K562 (cell line): ENCODE results near the gene ASB18. TPM values are rescaled to one million over a fixed set of nuclear protein-coding genes. Genes with fewer than 3 reads are reported as not detected.

Experiments
- ATAC-seq: fragments of 200-7000 bp; cut with Tn5 transposase; 3 replicates; pipeline ENCODE4 v1.9.1; 2020; ENCODE audit warnings: moderate library complexity
- BruUV-seq: library from RNA; stranded (reverse); fragments of 400-500 nt; replicated peaks from 2 replicates; lab custom pipeline; 2021; lab: Mats Ljungman, UMichigan
- CTCF ChIA-PET: fragments of 300-600 bp; formaldehyde crosslinking; extraction: SDS; loops from one replicate; lab custom pipeline; 2021; ENCODE audit warnings: low intra/inter-chr PET ratio; lab: Yijun Ruan, JAX
- POLR2A ChIA-PET: fragments of 300-600, 350-650 bp; sonication (Branson Sonifier 250); formaldehyde crosslinking; extraction: SDS; loops from one replicate; lab custom pipeline; 2021; ENCODE audit warnings: antibody characterized with exemption, inconsistent platforms; lab: Yijun Ruan, JAX
- DNase-seq, 4 experiments: peaks; one replicate each; pipeline versions ENCODE4 v3.0.0 to v3.0.0-alpha.2; 2011 to 2018; ENCODE audit warnings: low spot score in 3 of 4, mixed read lengths in 3 of 4; ENCODE audit errors: extremely low read depth in 1 of 4
- FAIRE-seq: peaks from 2 replicates; lab custom pipeline; 2011; peaks lifted over from hg19 to GRCh38; lab: Jason Lieb, UNC
- H2AFZ ChIP-seq: 2 replicates; pipeline ENCODE4 v1.6.0; 2011; ENCODE audit warnings: low read depth, low read length, control low read depth, inconsistent platforms
- H3K27ac ChIP-seq: fragments of 200-600 bp; 3 replicates; pipeline ENCODE4 v1.8.0; 2011; ENCODE audit warnings: low read depth, mild to moderate bottlenecking, control low read depth, inconsistent platforms, low read length, moderate library complexity, mixed read lengths; ENCODE audit errors: extremely low read depth
- H3K27me3 ChIP-seq, 2 experiments: fragments of 300-600 bp in 1 of 2; 2 replicates in 1 of 2; 3 replicates in 1 of 2; pipeline versions ENCODE4 v1.6.0 to v1.8.0; 2011; ENCODE audit warnings: inconsistent platforms in 2 of 2, low read length in 2 of 2, mild to moderate bottlenecking in 1 of 2, mixed read lengths in 1 of 2, moderate library complexity in 1 of 2; ENCODE audit not compliant: control insufficient read depth in 2 of 2, insufficient read depth in 2 of 2
- H3K36me3 ChIP-seq: fragments of 300-600 bp; 3 replicates; pipeline ENCODE4 v1.8.0; 2011; ENCODE audit warnings: mild to moderate bottlenecking, low read length, inconsistent platforms; ENCODE audit not compliant: control insufficient read depth, insufficient read depth
- H3K4me1 ChIP-seq, 2 experiments: fragments of 200-600 bp in 1 of 2; replicated peaks in 1 of 2; 2 replicates in 1 of 2; 3 replicates in 1 of 2; pipeline versions ENCODE4 v1.5.1 to v1.8.0; 2011; ENCODE audit warnings: inconsistent platforms in 2 of 2, low read length in 2 of 2, mild to moderate bottlenecking in 1 of 2, mixed read lengths in 1 of 2, moderate library complexity in 1 of 2; ENCODE audit not compliant: control insufficient read depth in 2 of 2, insufficient read depth in 2 of 2
- H3K4me2 ChIP-seq: 2 replicates; pipeline ENCODE4 v1.6.1; 2011; ENCODE audit warnings: low read length, control low read depth, inconsistent platforms, mixed read lengths; ENCODE audit not compliant: insufficient read depth
- H3K4me3 ChIP-seq: fragments of 200-600 bp; sonication (generic), shearing (Covaris generic); 2 replicates; pipeline ENCODE4 v1.5.1; 2016; ENCODE audit warnings: control low read depth, inconsistent platforms
- H3K79me2 ChIP-seq: fragments of 200-600 bp; 3 replicates; pipeline ENCODE4 v1.8.0; 2011; ENCODE audit warnings: low read length, inconsistent platforms; ENCODE audit not compliant: control insufficient read depth, insufficient read depth
- H3K9ac ChIP-seq, 2 experiments: 2 replicates each; pipeline versions ENCODE4 v1.6.0 to v1.6.1; 2011; ENCODE audit warnings: low read depth in 2 of 2, low read length in 2 of 2, control low read depth in 1 of 2, inconsistent platforms in 1 of 2, mild to moderate bottlenecking in 1 of 2, mixed read lengths in 1 of 2; ENCODE audit not compliant: insufficient read depth in 1 of 2
- H3K9me1 ChIP-seq: one replicate; pipeline ENCODE4 v1.6.0; 2011; ENCODE audit warnings: inconsistent platforms, mild to moderate bottlenecking, low read length, moderate library complexity; ENCODE audit not compliant: control insufficient read depth, insufficient read depth
- H3K9me3 ChIP-seq: replicated peaks from 2 replicates; pipeline ENCODE4 v1.5.1; 2011; ENCODE audit warnings: low read depth, low read length, inconsistent platforms; ENCODE audit not compliant: control insufficient read depth, insufficient read depth
- H4K20me1 ChIP-seq: replicated peaks from 2 replicates; pipeline ENCODE4 v1.6.1; 2011; ENCODE audit warnings: low read length, inconsistent platforms, mixed read lengths; ENCODE audit not compliant: control insufficient read depth, insufficient read depth
- NFRKB ChIP-seq: fragments of 450-650 bp; IDR thresholded peaks from 2 replicates; pipeline ENCODE4 v1.6.1; 2016; ENCODE audit warnings: low read depth
- SIN3A ChIP-seq, 2 experiments: fragments of 150-350 bp in 1 of 2; IDR thresholded peaks; 2 replicates each; pipeline ENCODE4 v1.6.1; 2011 to 2016; ENCODE audit warnings: borderline replicate concordance in 2 of 2, low read depth in 2 of 2, low read length in 2 of 2, mild to moderate bottlenecking in 2 of 2, moderate library complexity in 2 of 2; ENCODE audit not compliant: control insufficient read depth in 1 of 2
- TCF15 ChIP-seq: fragments of 250-450 bp; sonication (Bioruptor Pico); IDR thresholded peaks from 2 replicates; pipeline ENCODE4 v1.8.0; 2022; ENCODE audit warnings: moderate library complexity, mild to moderate bottlenecking, inconsistent platforms
- WGBS: fragments of 100-300 bp; shearing (Covaris generic); methylation state at CpG from one replicate; pipeline ENCODE4 v1.1.6; 2016; ENCODE audit warnings: low coverage, mixed read lengths; ENCODE audit not compliant: insufficient coverage; ENCODE audit errors: missing lambda C conversion rate; 5-methylcytosine and 5-hydroxymethylcytosine counted together
- in situ Hi-C: fragments of 300-500 bp; cut with MboI; formaldehyde crosslinking; loops from 4 replicates; pipeline ENCODE4 v1.15.0; 2018; ENCODE audit warnings: inconsistent platforms, mixed read lengths
- intact Hi-C: fragments of 100-400 bp; cut with micrococcal nuclease; formaldehyde crosslinking; loops from 2 replicates; pipeline ENCODE4 v1.14.2; 2022
- polyA plus RNA-seq, 8 experiments: library from polyadenylated mRNA; depleted of rRNA in 4 of 8; stranded (reverse) in 5 of 8; unstranded in 3 of 8; fragments of >200 nt; fragmentation: Nextera tagmentation in 2 of 8; fragmentation: Illumina TruSeq in 1 of 8; extraction: Ambion mirVana in 2 of 8; extraction: Trizol in 1 of 8; gene quantifications; 2 replicates each; pipeline versions ENCODE4 v1.2.1 to v1.2.3, GENCODE V29; 2011 to 2014; ENCODE audit warnings: inconsistent platforms in 1 of 8, missing spikeins in 1 of 8
- total RNA-seq, 7 experiments: library from RNA; depleted of rRNA in 6 of 7; stranded (reverse); fragments of >200 nt in 6 of 7; fragmentation: Illumina TruSeq in 2 of 7; extraction: Trizol in 2 of 7; gene quantifications; 2 replicates each; pipeline versions ENCODE4 v1.2.1 to v1.2.3, GENCODE V29; 2011 to 2021; ENCODE audit warnings: low replicate concordance in 1 of 7

Gene ASB18
- total and polyA plus RNA-seq, 9 of the 15 experiments (the other 6 are each of a cell fraction or from before 2014, with no cell fraction given), result not detected

- Histone ChIP-seq H3K9ac (no peak overlapping the region), H3K9me1 (no peaks in the 10 kb centered on the region), H3K4me1 (peaks cover 0 to 7% of the 10 kb centered on the region in 2 experiments; a peak in 1 of 5 replicates), H3K27ac (no peak overlapping the region), H4K20me1 (no peaks in the 10 kb centered on the region), H3K4me2 (no peak overlapping the region), H2AFZ (no peak overlapping the region), H3K36me3 (no peaks in the 10 kb centered on the region), H3K9me3 (no peaks in the 10 kb centered on the region), H3K27me3 (peaks cover 3 to 40% of the 10 kb centered on the region in 2 experiments; a peak in 3 of 5 replicates), H3K4me3 (no peak overlapping the region), H3K79me2 (no peaks in the 10 kb centered on the region)
- no TSS peak for BruUV-seq
- intact Hi-C loops, result no loop called here
- FAIRE-seq (no peak), DNase-seq (no peak), ATAC-seq (no peak)
- WGBS, result 3% methylated on average over 6 of the region's 7 CpGs
- TF ChIP-seq NFRKB, result no peak
- TF ChIP-seq SIN3A (IDR thresholded peaks at IDR 0.05; ENCODE audit: borderline replicate concordance in 2 of 2, control insufficient read depth in 1 of 2, low read depth in 2 of 2, low read length in 2 of 2), result no peak
- TF ChIP-seq TCF15, result no peak
- CTCF ChIA-PET, result interaction anchor here (0.6 kb wide), 1 partner anchor 27 kb away, joined by 3 read pairs; no protein-coding TSS in a partner anchor
- POLR2A ChIA-PET, result no interaction called here
- in situ Hi-C loops, result no loop called here
Observed at GRCh38 chr2:236156860-236157194, 107.4 kb downstream of the ASB18 start.
